ENCODE data around the gene SLC35B3.
"Not testable (repeated sequence)": the region's sequence is repeated elsewhere in the genome, so short reads cannot be mapped to it uniquely, and the experiment has no call there.

SLC35B3 gene

GRCh38 chr6:8435093-8435844 is at the start of gene SLC35B3:
SLC35B3 (minus strand) TSS chr6:8435545.
- DNase-seq, result peak; percentile 97

GRCh38 chr6:8483650-8484049 is 48.3 kb upstream of the SLC35B3 start:
- DNase-seq, result no peak

GRCh38 chr6:8481727-8482126 is 46.4 kb upstream of the SLC35B3 start:
- no peak for DNase-seq

- DNase-seq, result no peak
Observed at GRCh38 chr6:8478418-8478817, 43.1 kb upstream of the SLC35B3 start.

GRCh38 chr6:8476656-8477055 is 41.3 kb upstream of the SLC35B3 start:
- no peak for DNase-seq

- DNase-seq, result no peak
Observed at GRCh38 chr6:8468552-8469356, 33.4 kb upstream of the SLC35B3 start.

GRCh38 chr6:8462694-8463093 is 27.3 kb upstream of the SLC35B3 start:
- DNase-seq, result no peak

GRCh38 chr6:8462169-8462568 is 26.8 kb upstream of the SLC35B3 start:
- no peak for DNase-seq

- no peak for DNase-seq
Observed at GRCh38 chr6:8446391-8446790, 11.0 kb upstream of the SLC35B3 start.

GRCh38 chr6:8445930-8446329 is 10.6 kb upstream of the SLC35B3 start:
- not testable (repeated sequence) for DNase-seq

GRCh38 chr6:8442150-8442549 is 6.8 kb upstream of the SLC35B3 start:
- DNase-seq, result no peak

GRCh38 chr6:8441452-8441851 is 6.1 kb upstream of the SLC35B3 start:
- DNase-seq, result no peak

GRCh38 chr6:8439601-8440268 is 4.4 kb upstream of the SLC35B3 start:
- no peak for DNase-seq

GRCh38 chr6:8437813-8438212 is 2.5 kb upstream of the SLC35B3 start:
- no peak for DNase-seq

GRCh38 chr6:8436966-8437365 is 1.6 kb upstream of the SLC35B3 start:
- DNase-seq, result no peak

- no peak for DNase-seq
Observed at GRCh38 chr6:8435845-8436168, 462 bp upstream of the SLC35B3 start.

- no peak for DNase-seq
Observed at GRCh38 chr6:8434727-8435092, 635 bp downstream of the SLC35B3 start.

- no peak for DNase-seq
Observed at GRCh38 chr6:8432614-8433013, 2.7 kb downstream of the SLC35B3 start.

- no peak for DNase-seq
Observed at GRCh38 chr6:8429821-8430220, 5.5 kb downstream of the SLC35B3 start.

- DNase-seq, result not testable (repeated sequence)
Observed at GRCh38 chr6:8426544-8426943, 8.8 kb downstream of the SLC35B3 start.

- DNase-seq, result no peak
Observed at GRCh38 chr6:8420031-8420588, 15.2 kb downstream of the SLC35B3 start.

- DNase-seq, result no peak
Observed at GRCh38 chr6:8415913-8416312, 19.4 kb downstream of the SLC35B3 start.

GRCh38 chr6:8415280-8415679 is 20.1 kb downstream of the SLC35B3 start:
- no peak for DNase-seq

- DNase-seq, result no peak
Observed at GRCh38 chr6:8414844-8415243, 20.5 kb downstream of the SLC35B3 start.
